KMS-11 (cell line): ENCODE results near the gene R3HDM1.
A peak's percentile ranks its signal among the peaks of the same experiment; 100 is the strongest.

ENCODE experiments used
- H2AFZ ChIP-seq: fragments of 200-600 bp; sonication (generic); 2 replicates; pipeline ENCODE4 v1.6.1; 2016; ENCODE audit warnings: antibody characterized with exemption, mixed run types, low read depth
- H3K27ac ChIP-seq: fragments of 200-600 bp; sonication (generic); 2 replicates; pipeline ENCODE4 v1.6.1; 2016; ENCODE audit warnings: mild to moderate bottlenecking, mixed run types
- H3K27me3 ChIP-seq: fragments of 200-600 bp; sonication (generic); 2 replicates; pipeline ENCODE4 v1.6.1; 2017; ENCODE audit warnings: mild to moderate bottlenecking, low read depth, mixed run types, moderate library complexity; ENCODE audit not compliant: insufficient read depth
- H3K36me3 ChIP-seq: fragments of 200-600 bp; sonication (generic); 2 replicates; pipeline ENCODE4 v1.6.1; 2017; ENCODE audit warnings: mild to moderate bottlenecking, mixed run types; ENCODE audit not compliant: insufficient read depth
- H3K4me1 ChIP-seq: fragments of 200-600 bp; sonication (generic); 2 replicates; pipeline ENCODE4 v1.6.1; 2016; ENCODE audit warnings: mild to moderate bottlenecking, low read depth, mixed run types; ENCODE audit not compliant: poor library complexity, severe bottlenecking
- H3K4me2 ChIP-seq: fragments of 200-600 bp; sonication (generic); 2 replicates; pipeline ENCODE4 v1.7.0; 2016; ENCODE audit warnings: mild to moderate bottlenecking, mixed run types
- H3K4me3 ChIP-seq: fragments of 200-600 bp; sonication (generic); IDR thresholded peaks from 2 replicates; pipeline ENCODE4 v1.6.1; 2017; ENCODE audit warnings: low read depth, low read length, mixed read lengths; ENCODE audit not compliant: insufficient read depth
- H3K79me2 ChIP-seq: fragments of 200-600 bp; sonication (generic); 2 replicates; pipeline ENCODE4 v1.6.1; 2016; ENCODE audit warnings: low read depth, mixed run types; ENCODE audit not compliant: insufficient read depth
- H3K9ac ChIP-seq: fragments of 200-600 bp; sonication (generic); 2 replicates; pipeline ENCODE4 v1.6.1; 2016; ENCODE audit warnings: mild to moderate bottlenecking, mixed run types
- H4K20me1 ChIP-seq: fragments of 200-600 bp; sonication (generic); 2 replicates; pipeline ENCODE4 v1.6.1; 2016; ENCODE audit warnings: mild to moderate bottlenecking, mixed run types; ENCODE audit not compliant: insufficient read depth
- CTCF ChIP-seq: fragments of 200-600 bp; sonication (generic); conservative IDR thresholded peaks from 2 replicates; pipeline ENCODE4 v1.6.1; 2017; ENCODE audit warnings: low read depth, mild to moderate bottlenecking, antibody characterized with exemption, low read length, moderate library complexity, mixed read lengths

The R3HDM1 gene

GRCh38 chr2:135585586-135585985 is 54.3 kb downstream of the R3HDM1 start:
- H3K4me2 ChIP-seq: no peak overlapping the region
- H3K27me3 ChIP-seq: no peaks in the 10 kb centered on the region
- H3K27ac ChIP-seq: no peak overlapping the region
- no peak overlapping the region for H3K9ac ChIP-seq
- no peak overlapping the region for H2AFZ ChIP-seq
- H3K79me2 ChIP-seq: no peaks in the 10 kb centered on the region; the same call in 1 of the 2 replicates
- no peaks in the 10 kb centered on the region for H4K20me1 ChIP-seq
- H3K4me3 ChIP-seq: no peak overlapping the region
- H3K4me1 ChIP-seq: peaks cover 6% of the 10 kb centered on the region
- 0 out of 2 replicates have a peak, but pooled peaks have one; percentile 7 for TF ChIP-seq CTCF
- H3K36me3 ChIP-seq: no peaks in the 10 kb centered on the region

- H3K9ac ChIP-seq: no peak overlapping the region
- no peaks in the 10 kb centered on the region; the same call in 1 of the 2 replicates for H3K79me2 ChIP-seq
- no peaks in the 10 kb centered on the region for H4K20me1 ChIP-seq
- no peak for TF ChIP-seq CTCF
- no peak overlapping the region for H2AFZ ChIP-seq
- H3K4me1 ChIP-seq: peaks cover 6% of the 10 kb centered on the region
- H3K4me2 ChIP-seq: no peak overlapping the region
- no peaks in the 10 kb centered on the region for H3K27me3 ChIP-seq
- H3K36me3 ChIP-seq: no peaks in the 10 kb centered on the region
- H3K4me3 ChIP-seq: no peak overlapping the region
- H3K27ac ChIP-seq: no peak overlapping the region
These were observed 54.9 kb downstream of the R3HDM1 start for GRCh38 chr2:135586148-135586547.

- Histone ChIP-seq H3K36me3 (no peaks in the 10 kb centered on the region), H3K27me3 (no peaks in the 10 kb centered on the region), H4K20me1 (no peaks in the 10 kb centered on the region), H3K4me3 (no peak overlapping the region), H3K4me2 (no peak overlapping the region), H3K79me2 (no peaks in the 10 kb centered on the region; the same call in 1 of the 2 replicates), H3K4me1 (peaks cover 6% of the 10 kb centered on the region), H3K27ac (no peak overlapping the region), H3K9ac (no peak overlapping the region), H2AFZ (no peak overlapping the region)
- no peak for TF ChIP-seq CTCF
These were observed 56.7 kb downstream of the R3HDM1 start for GRCh38 chr2:135587958-135588357.

GRCh38 chr2:135590619-135591260 is 59.5 kb downstream of the R3HDM1 start:
- Histone ChIP-seq H3K4me3 (no peak overlapping the region), H3K79me2 (no peaks in the 10 kb centered on the region), H3K27me3 (no peaks in the 10 kb centered on the region), H3K27ac (no peak overlapping the region), H3K9ac (no peak overlapping the region), H3K4me1 (peaks cover 6% of the 10 kb centered on the region), H4K20me1 (no peaks in the 10 kb centered on the region), H2AFZ (no peak overlapping the region), H3K36me3 (no peaks in the 10 kb centered on the region), H3K4me2 (no peak overlapping the region)
- TF ChIP-seq CTCF: no peak
